Frontal cortex (tissue), 4 donors: Measurements from ENCODE around the gene LANCL1. TPM values are rescaled to one million over a fixed set of nuclear protein-coding genes. Genes with fewer than 3 reads are reported as not detected.
A peak's percentile ranks its signal among the peaks of the same experiment; 100 is the strongest.

Experiments
- DNase-seq, 2 donors: peaks; one replicate each; pipeline ENCODE4 v3.0.0; 2012; ENCODE audit warnings: low spot score in 2 of 2
- FAIRE-seq: peaks from 2 replicates; lab custom pipeline; 2012; peaks lifted over from hg19 to GRCh38; lab: Jason Lieb, UNC
- total RNA-seq: library from RNA; depleted of rRNA; stranded (reverse); fragments of >200 nt; gene quantifications from one replicate; pipeline ENCODE4 v1.2.3, GENCODE V29; 2014
- donor health status: control.
- donor health status: control.
- donor health status: control.

LANCL1 gene
- 68.1 TPM for total RNA-seq

GRCh38 chr2:210476194-210477128 lies at the start of gene LANCL1:
Gene LANCL1, minus strand, starts transcription at chr2:210476759. Its CDS starts 363 bp downstream, at chr2:210476396.
- FAIRE-seq = peak; percentile 60
- peak; percentile 74 to 86 for DNase-seq

GRCh38 chr2:210524533-210524932 lies 48.0 kb upstream of the LANCL1 start:
- FAIRE-seq (no peak), DNase-seq (no peak)

GRCh38 chr2:210523650-210524289 lies 47.2 kb upstream of the LANCL1 start:
- FAIRE-seq (no peak), DNase-seq (no peak)

GRCh38 chr2:210522399-210522798 lies 45.8 kb upstream of the LANCL1 start:
- DNase-seq (no peak), FAIRE-seq (no peak)

GRCh38 chr2:210519594-210519993 lies 43.0 kb upstream of the LANCL1 start:
- FAIRE-seq = no peak

GRCh38 chr2:210517264-210517663 lies 40.7 kb upstream of the LANCL1 start:
- FAIRE-seq = no peak
- no peak for DNase-seq

More at GRCh38 chr2:210519594-210519993, 43.0 kb upstream of the LANCL1 start:
- no peak for DNase-seq

GRCh38 chr2:210515911-210516310 lies 39.4 kb upstream of the LANCL1 start:
- FAIRE-seq (no peak), DNase-seq (no peak)

- peak in 1 of 2 donors; percentile 17 for DNase-seq
- FAIRE-seq = peak; percentile 44
These were observed 27.2 kb upstream of the LANCL1 start for GRCh38 chr2:210503725-210504191.

GRCh38 chr2:210503001-210503623 lies 26.6 kb upstream of the LANCL1 start:
- no peak for FAIRE-seq

GRCh38 chr2:210496512-210496911 lies 20.0 kb upstream of the LANCL1 start:
- no peak for FAIRE-seq
- no peak for DNase-seq

More at GRCh38 chr2:210503001-210503623, 26.6 kb upstream of the LANCL1 start:
- DNase-seq = peak; percentile 9 to 44

GRCh38 chr2:210493528-210493927 lies 17.0 kb upstream of the LANCL1 start:
- no peak for DNase-seq
- no peak for FAIRE-seq

- FAIRE-seq = no peak
- no peak for DNase-seq
These were observed 5.1 kb upstream of the LANCL1 start for GRCh38 chr2:210481601-210482175.

GRCh38 chr2:210480764-210481163 lies 4.2 kb upstream of the LANCL1 start:
- FAIRE-seq (no peak), DNase-seq (no peak)

- DNase-seq (no peak), FAIRE-seq (no peak)
These were observed 3.5 kb upstream of the LANCL1 start for GRCh38 chr2:210480079-210480478.

- FAIRE-seq = no peak
- no peak for DNase-seq
These were observed 2.1 kb upstream of the LANCL1 start for GRCh38 chr2:210478661-210479060.

GRCh38 chr2:210477496-210477895 lies 937 bp upstream of the LANCL1 start:
- DNase-seq (peak in 1 of 2 donors; percentile 16), FAIRE-seq (no peak)

- no peak for DNase-seq
- FAIRE-seq = peak; percentile 13
These were observed 853 bp downstream of the LANCL1 start for GRCh38 chr2:210475706-210476105.

GRCh38 chr2:210474776-210475175 lies 1.8 kb downstream of the LANCL1 start:
- no peak for FAIRE-seq
- DNase-seq = no peak

GRCh38 chr2:210461401-210461800 lies 15.2 kb downstream of the LANCL1 start:
- DNase-seq = no peak
- FAIRE-seq = no peak
